Measurements from ENCODE around the gene NALCN.

DNA sequence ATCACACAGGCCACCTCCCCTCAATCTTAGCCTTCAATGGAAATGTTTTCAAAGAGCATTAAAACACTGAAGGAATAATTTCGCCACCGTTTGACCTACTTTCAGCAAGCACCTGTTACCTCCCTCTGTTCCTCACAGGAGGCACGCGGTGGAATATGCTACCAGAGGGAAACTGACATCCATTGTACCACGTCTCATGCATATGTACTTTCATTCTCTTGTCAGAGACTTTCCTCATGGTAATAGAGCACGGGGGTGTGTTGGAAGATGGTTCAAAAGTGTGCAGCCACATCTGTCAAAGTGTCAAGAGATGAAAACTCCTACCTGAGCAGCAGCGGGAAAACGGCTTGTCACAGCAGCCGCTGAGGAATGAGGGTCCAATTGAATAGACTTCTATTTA is 143.4 kb downstream of the NALCN start:
- no peak for TF ChIP-seq EZH2 (IDR thresholded peaks at IDR 0.05; ENCODE audit: borderline replicate concordance, insufficient read depth, low read depth, low read length, poor library complexity, severe bottlenecking)
- TF ChIP-seq, protein P1, sequence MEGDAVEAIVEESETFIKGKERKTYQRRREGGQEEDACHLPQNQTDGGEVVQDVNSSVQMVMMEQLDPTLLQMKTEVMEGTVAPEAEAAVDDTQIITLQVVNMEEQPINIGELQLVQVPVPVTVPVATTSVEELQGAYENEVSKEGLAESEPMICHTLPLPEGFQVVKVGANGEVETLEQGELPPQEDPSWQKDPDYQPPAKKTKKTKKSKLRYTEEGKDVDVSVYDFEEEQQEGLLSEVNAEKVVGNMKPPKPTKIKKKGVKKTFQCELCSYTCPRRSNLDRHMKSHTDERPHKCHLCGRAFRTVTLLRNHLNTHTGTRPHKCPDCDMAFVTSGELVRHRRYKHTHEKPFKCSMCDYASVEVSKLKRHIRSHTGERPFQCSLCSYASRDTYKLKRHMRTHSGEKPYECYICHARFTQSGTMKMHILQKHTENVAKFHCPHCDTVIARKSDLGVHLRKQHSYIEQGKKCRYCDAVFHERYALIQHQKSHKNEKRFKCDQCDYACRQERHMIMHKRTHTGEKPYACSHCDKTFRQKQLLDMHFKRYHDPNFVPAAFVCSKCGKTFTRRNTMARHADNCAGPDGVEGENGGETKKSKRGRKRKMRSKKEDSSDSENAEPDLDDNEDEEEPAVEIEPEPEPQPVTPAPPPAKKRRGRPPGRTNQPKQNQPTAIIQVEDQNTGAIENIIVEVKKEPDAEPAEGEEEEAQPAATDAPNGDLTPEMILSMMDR (IDR thresholded peaks at IDR 0.05) = no peak

Data from B cell (primary cell).